ENCODE data around the gene NPY4R2. TPM values are rescaled to one million over a fixed set of nuclear protein-coding genes. Genes with fewer than 3 reads are reported as not detected.
"Not testable (repeated sequence)": the region's sequence is repeated elsewhere in the genome, so short reads cannot be mapped to it uniquely, and the experiment has no call there.

NPY4R2 gene, protein sequence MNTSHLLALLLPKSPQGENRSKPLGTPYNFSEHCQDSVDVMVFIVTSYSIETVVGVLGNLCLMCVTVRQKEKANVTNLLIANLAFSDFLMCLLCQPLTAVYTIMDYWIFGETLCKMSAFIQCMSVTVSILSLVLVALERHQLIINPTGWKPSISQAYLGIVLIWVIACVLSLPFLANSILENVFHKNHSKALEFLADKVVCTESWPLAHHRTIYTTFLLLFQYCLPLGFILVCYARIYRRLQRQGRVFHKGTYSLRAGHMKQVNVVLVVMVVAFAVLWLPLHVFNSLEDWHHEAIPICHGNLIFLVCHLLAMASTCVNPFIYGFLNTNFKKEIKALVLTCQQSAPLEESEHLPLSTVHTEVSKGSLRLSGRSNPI
- total RNA-seq (not detected), total RNA-seq (0 reads per million in 29 experiments)
- total RNA-seq (2013): not detected

GRCh38 chr10:47918475-47918874, at the start of gene NPY4R2:
NPY4R2 (plus strand) TSS chr10:47918662; CDS start chr10:47921988, 3,326 bp downstream.
- H3K36me3 ChIP-seq (ENCODE audit: control insufficient read depth in 2 of 2, extremely low read depth in 1 of 2, insufficient read depth in 1 of 2, low read length in 1 of 2); H3K36me3 Mint-ChIP-seq; H3K9me3 ChIP-seq; H3K4me1 ChIP-seq (ENCODE audit: control insufficient read depth in 1 of 2, extremely low read depth in 1 of 2, insufficient read depth in 2 of 2, low read length in 2 of 2); H3K4me3 ChIP-seq (ENCODE audit: control insufficient read depth in 1 of 2, extremely low read depth in 1 of 2, low read length in 1 of 2); H3K27ac Mint-ChIP-seq; H3K27me3 Mint-ChIP-seq; CTCF ChIA-PET; H3K9me3 Mint-ChIP-seq; ATAC-seq (replicated peaks in 1 of 4); H3K4me1 Mint-ChIP-seq; H3K27ac ChIP-seq (ENCODE audit: low read length); H3K27me3 ChIP-seq (replicated peaks in 1 of 2; ENCODE audit: control insufficient read depth in 2 of 2, extremely low read depth in 1 of 2, insufficient read depth in 2 of 2, low read length in 1 of 2); POLR2A ChIA-PET; H3K4me3 Mint-ChIP-seq; DNase-seq: not testable (repeated sequence)
- no CpG with 5 or more reads among the region's 35 CpGs for WGBS (ENCODE audit: insufficient coverage)

- H3K4me3 Mint-ChIP-seq; H3K27me3 Mint-ChIP-seq; H3K36me3 ChIP-seq (ENCODE audit: control insufficient read depth in 2 of 2, extremely low read depth in 1 of 2, insufficient read depth in 1 of 2, low read length in 1 of 2); H3K4me1 ChIP-seq (ENCODE audit: control insufficient read depth in 1 of 2, extremely low read depth in 1 of 2, insufficient read depth in 2 of 2, low read length in 2 of 2); H3K27me3 ChIP-seq (replicated peaks in 1 of 2; ENCODE audit: control insufficient read depth in 2 of 2, extremely low read depth in 1 of 2, insufficient read depth in 2 of 2, low read length in 1 of 2); ATAC-seq (replicated peaks in 1 of 4); H3K36me3 Mint-ChIP-seq; H3K27ac Mint-ChIP-seq; H3K4me3 ChIP-seq (ENCODE audit: control insufficient read depth in 1 of 2, extremely low read depth in 1 of 2, low read length in 1 of 2); CTCF ChIA-PET; DNase-seq; POLR2A ChIA-PET; H3K4me1 Mint-ChIP-seq; H3K9me3 Mint-ChIP-seq; H3K9me3 ChIP-seq; H3K27ac ChIP-seq (ENCODE audit: low read length): not testable (repeated sequence)
- WGBS (ENCODE audit: insufficient coverage): no CpG with 5 or more reads among the region's 8 CpGs
Measured at GRCh38 chr10:47870887-47871286, 47.6 kb upstream of the NPY4R2 start.

- H3K4me3 ChIP-seq (ENCODE audit: control insufficient read depth in 1 of 2, extremely low read depth in 1 of 2, low read length in 1 of 2); H3K4me3 Mint-ChIP-seq; POLR2A ChIA-PET; H3K27ac Mint-ChIP-seq; H3K27me3 ChIP-seq (replicated peaks in 1 of 2; ENCODE audit: control insufficient read depth in 2 of 2, extremely low read depth in 1 of 2, insufficient read depth in 2 of 2, low read length in 1 of 2); H3K4me1 ChIP-seq (ENCODE audit: control insufficient read depth in 1 of 2, extremely low read depth in 1 of 2, insufficient read depth in 2 of 2, low read length in 2 of 2); DNase-seq; H3K36me3 ChIP-seq (ENCODE audit: control insufficient read depth in 2 of 2, extremely low read depth in 1 of 2, insufficient read depth in 1 of 2, low read length in 1 of 2); H3K27ac ChIP-seq (ENCODE audit: low read length); H3K27me3 Mint-ChIP-seq; ATAC-seq (replicated peaks in 1 of 4); H3K36me3 Mint-ChIP-seq; H3K9me3 Mint-ChIP-seq; CTCF ChIA-PET; H3K9me3 ChIP-seq; H3K4me1 Mint-ChIP-seq: not testable (repeated sequence)
- WGBS (ENCODE audit: insufficient coverage): no CpG with 5 or more reads among the region's 8 CpGs
Measured at GRCh38 chr10:47871485-47872180, 46.8 kb upstream of the NPY4R2 start.

- DNase-seq; POLR2A ChIA-PET; H3K27me3 Mint-ChIP-seq; H3K9me3 Mint-ChIP-seq; H3K27ac Mint-ChIP-seq; CTCF ChIA-PET; H3K4me3 ChIP-seq (ENCODE audit: control insufficient read depth in 1 of 2, extremely low read depth in 1 of 2, low read length in 1 of 2); ATAC-seq (replicated peaks in 1 of 4); H3K36me3 ChIP-seq (ENCODE audit: control insufficient read depth in 2 of 2, extremely low read depth in 1 of 2, insufficient read depth in 1 of 2, low read length in 1 of 2); H3K9me3 ChIP-seq; H3K36me3 Mint-ChIP-seq; H3K4me1 Mint-ChIP-seq; H3K4me3 Mint-ChIP-seq; H3K4me1 ChIP-seq (ENCODE audit: control insufficient read depth in 1 of 2, extremely low read depth in 1 of 2, insufficient read depth in 2 of 2, low read length in 2 of 2); H3K27me3 ChIP-seq (replicated peaks in 1 of 2; ENCODE audit: control insufficient read depth in 2 of 2, extremely low read depth in 1 of 2, insufficient read depth in 2 of 2, low read length in 1 of 2); H3K27ac ChIP-seq (ENCODE audit: low read length): not testable (repeated sequence)
- WGBS (ENCODE audit: insufficient coverage): no CpG with 5 or more reads among the region's 5 CpGs
Measured at GRCh38 chr10:47872236-47872635, 46.2 kb upstream of the NPY4R2 start.

DNA sequence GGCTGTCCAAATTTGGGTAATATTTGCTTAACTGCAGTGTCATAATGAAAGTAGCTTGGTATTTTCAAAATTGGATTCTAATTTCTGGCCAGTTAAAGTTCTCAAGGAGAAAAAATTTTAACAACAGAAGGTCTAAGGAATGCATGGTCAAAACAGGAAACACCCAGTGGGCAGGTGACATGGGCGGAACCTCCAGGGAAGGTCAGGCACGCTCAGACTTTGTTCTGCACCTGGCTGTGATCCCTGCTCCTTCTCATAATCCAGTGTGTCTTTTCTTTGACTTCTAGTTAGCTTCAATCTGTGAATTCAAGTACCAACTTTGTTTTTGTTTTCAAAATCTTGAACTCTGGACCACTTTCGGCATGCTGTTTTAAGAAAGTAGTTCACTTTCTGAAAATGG, 34.2 kb upstream of the NPY4R2 start:
- H3K4me3 Mint-ChIP-seq; H3K27me3 Mint-ChIP-seq; H3K36me3 Mint-ChIP-seq; H3K4me1 Mint-ChIP-seq; DNase-seq; H3K9me3 Mint-ChIP-seq; H3K27ac Mint-ChIP-seq; H3K4me3 ChIP-seq (ENCODE audit: control insufficient read depth in 1 of 2, extremely low read depth in 1 of 2, low read length in 1 of 2); CTCF ChIA-PET; H3K27ac ChIP-seq (ENCODE audit: low read length); H3K36me3 ChIP-seq (ENCODE audit: control insufficient read depth in 2 of 2, extremely low read depth in 1 of 2, insufficient read depth in 1 of 2, low read length in 1 of 2); H3K27me3 ChIP-seq (replicated peaks in 1 of 2; ENCODE audit: control insufficient read depth in 2 of 2, extremely low read depth in 1 of 2, insufficient read depth in 2 of 2, low read length in 1 of 2); ATAC-seq (replicated peaks in 1 of 4); H3K9me3 ChIP-seq; H3K4me1 ChIP-seq (ENCODE audit: control insufficient read depth in 1 of 2, extremely low read depth in 1 of 2, insufficient read depth in 2 of 2, low read length in 2 of 2); POLR2A ChIA-PET: not testable (repeated sequence)
- WGBS (ENCODE audit: insufficient coverage): no CpG with 5 or more reads among the region's 3 CpGs

DNA sequence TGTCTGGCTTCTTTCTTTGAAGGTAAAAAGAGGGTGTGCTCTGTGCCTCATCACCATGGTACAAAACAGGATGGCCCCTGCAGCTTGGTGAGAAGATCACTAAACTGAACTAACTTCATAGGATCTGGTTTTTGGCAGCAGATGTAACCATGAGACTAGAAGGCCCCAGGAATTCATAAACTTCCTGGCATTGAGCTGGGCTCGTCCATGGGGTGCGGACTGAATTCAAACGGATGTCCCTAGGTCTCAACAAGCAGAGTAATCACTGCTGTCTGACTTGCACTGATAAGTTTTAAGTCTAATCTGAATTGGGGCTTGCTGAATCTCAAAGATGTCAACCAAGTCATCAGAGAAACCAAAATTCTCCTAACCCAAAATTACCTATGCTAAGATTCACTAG, 33.5 kb upstream of the NPY4R2 start:
- H3K9me3 Mint-ChIP-seq, POLR2A ChIA-PET: not testable (repeated sequence)

More for the DNA sequence above, 33.5 kb upstream of the NPY4R2 start:
- H3K4me1 Mint-ChIP-seq; H3K27me3 ChIP-seq (replicated peaks in 1 of 2; ENCODE audit: control insufficient read depth in 2 of 2, extremely low read depth in 1 of 2, insufficient read depth in 2 of 2, low read length in 1 of 2); H3K27me3 Mint-ChIP-seq; CTCF ChIA-PET; H3K36me3 ChIP-seq (ENCODE audit: control insufficient read depth in 2 of 2, extremely low read depth in 1 of 2, insufficient read depth in 1 of 2, low read length in 1 of 2); ATAC-seq (replicated peaks in 1 of 4); H3K9me3 ChIP-seq; H3K36me3 Mint-ChIP-seq; H3K4me3 Mint-ChIP-seq; H3K27ac Mint-ChIP-seq; DNase-seq; H3K4me1 ChIP-seq (ENCODE audit: control insufficient read depth in 1 of 2, extremely low read depth in 1 of 2, insufficient read depth in 2 of 2, low read length in 2 of 2); H3K27ac ChIP-seq (ENCODE audit: low read length); H3K4me3 ChIP-seq (ENCODE audit: control insufficient read depth in 1 of 2, extremely low read depth in 1 of 2, low read length in 1 of 2): not testable (repeated sequence)
- no CpG with 5 or more reads among the region's 3 CpGs for WGBS (ENCODE audit: insufficient coverage)
